SK-N-MC (cell line): ENCODE results near the gene PARVB.

ENCODE experiments used
- EZH2 ChIP-seq: fragments of 200-600 bp; sonication (generic); IDR thresholded peaks from one replicate; pipeline ENCODE4 v1.6.1; 2017; ENCODE audit warnings: antibody characterized with exemption
- POLR2AphosphoS5 ChIP-seq: IDR thresholded peaks from 2 replicates; pipeline ENCODE4 v1.6.1; 2012; ENCODE audit warnings: mild to moderate bottlenecking, low read depth, low read length, borderline replicate concordance

GRCh38 chr22:44046485-44047141, 22.5 kb downstream of the PARVB start:
- TF ChIP-seq EZH2 = no peak
- no peak for TF ChIP-seq POLR2AphosphoS5
